Activated T-helper 2 cell treated with anti-CD3 and anti-CD28 coated beads, Interferon-gamma antibody, Interleukin-2, Interleukin-4, amounts not matched to agents 10 μg/mL and 5 μg/mL and 100 μg/mL, durations not matched to agents 14 hours and 24 hours and 36 hours (primary cell): ENCODE data around the gene NCOA3. TPM values are rescaled to one million over a fixed set of nuclear protein-coding genes. Genes with fewer than 3 reads are reported as not detected.
"Not testable (repeated sequence)": the region's sequence is repeated elsewhere in the genome, so short reads cannot be mapped to it uniquely, and the experiment has no call there.

ENCODE experiments used
- DNase-seq: peaks from one replicate; pipeline ENCODE4 v3.0.0; 2021; ENCODE audit warnings: low spot score
- H3K27ac Mint-ChIP-seq: one replicate; pipeline ENCODE4 v1.8.0; 2021; ENCODE audit warnings: mixed read lengths
- H3K27me3 Mint-ChIP-seq: one replicate; pipeline ENCODE4 v1.8.0; 2021; ENCODE audit warnings: low read depth, mixed read lengths
- H3K36me3 Mint-ChIP-seq: one replicate; pipeline ENCODE4 v1.8.0; 2021; ENCODE audit warnings: low read depth, mixed read lengths
- H3K4me1 Mint-ChIP-seq: one replicate; pipeline ENCODE4 v1.8.0; 2021; ENCODE audit warnings: low read depth, mixed read lengths
- H3K4me3 Mint-ChIP-seq: one replicate; pipeline ENCODE4 v1.8.0; 2021; ENCODE audit warnings: low read depth, mild to moderate bottlenecking, moderate library complexity, mixed read lengths
- H3K9me3 Mint-ChIP-seq: one replicate; pipeline ENCODE4 v1.8.0; 2021; ENCODE audit warnings: mixed read lengths
- intact Hi-C: fragments of 100-400 bp; cut with micrococcal nuclease; formaldehyde crosslinking; loops from one replicate; pipeline ENCODE4 v1.15.1; 2023
- total RNA-seq: library from RNA; stranded (reverse); gene quantifications from 2 replicates; pipeline ENCODE4 v1.2.3, GENCODE V29; 2022

NCOA3 gene
- total RNA-seq, 1 donor from 2014 or later: 119 TPM

- no peaks in the 10 kb centered on the region for H3K9me3 Mint-ChIP-seq
- intact Hi-C loops: loop anchor here (1.0 to 10.0 kb wide), 2 partner anchors 41 to 504 kb away; no protein-coding TSS in a partner anchor
- H3K27ac Mint-ChIP-seq: peak overlapping the region; percentile 99
- H3K4me1 Mint-ChIP-seq: peaks cover 50% of the 10 kb centered on the region
- H3K27me3 Mint-ChIP-seq: no peaks in the 10 kb centered on the region
- peaks cover 20% of the 10 kb centered on the region for H3K36me3 Mint-ChIP-seq
- no peak for DNase-seq
- H3K4me3 Mint-ChIP-seq: peak overlapping the region; percentile 77
Measured at GRCh38 chr20:47498606-47499005, 3.1 kb upstream of the NCOA3 start.

- Mint-ChIP-seq H3K27me3 (no peaks in the 10 kb centered on the region), H3K4me1 (peaks cover 48% of the 10 kb centered on the region), H3K27ac (peak overlapping the region; percentile 99), H3K4me3 (no peak overlapping the region), H3K36me3 (peaks cover 23% of the 10 kb centered on the region), H3K9me3 (no peaks in the 10 kb centered on the region)
- DNase-seq: no peak
- intact Hi-C loops: loop anchor here (10.0 kb wide), 1 partner anchor 504 kb away; no protein-coding TSS in a partner anchor
Measured at GRCh38 chr20:47499053-47499452, 2.6 kb upstream of the NCOA3 start.

- Mint-ChIP-seq H3K4me3 (peak overlapping the region; percentile 100), H3K4me1 (peaks cover 45% of the 10 kb centered on the region), H3K36me3 (peaks cover 27% of the 10 kb centered on the region), H3K27ac (peak overlapping the region; percentile 99)
- intact Hi-C loops: loop anchor here (5.0 to 10.0 kb wide), 4 partner anchors 62 to 305 kb away; partner anchors contain the start of gene ZMYND8
- not testable (repeated sequence) for H3K27me3 Mint-ChIP-seq, DNase-seq, H3K9me3 Mint-ChIP-seq
Measured at GRCh38 chr20:47500082-47500481, 1.6 kb upstream of the NCOA3 start.

GRCh38 chr20:47500554-47500953 is 1.1 kb upstream of the NCOA3 start:
- peaks cover 46% of the 10 kb centered on the region for H3K4me1 Mint-ChIP-seq
- intact Hi-C loops: loop anchor here (5.0 to 10.0 kb wide), 4 partner anchors 62 to 306 kb away; partner anchors contain the start of gene ZMYND8
- no peaks in the 10 kb centered on the region for H3K9me3 Mint-ChIP-seq
- H3K27ac Mint-ChIP-seq: peak overlapping the region; percentile 99
- peaks cover 31% of the 10 kb centered on the region for H3K36me3 Mint-ChIP-seq
- DNase-seq: no peak
- H3K27me3 Mint-ChIP-seq: no peaks in the 10 kb centered on the region
- H3K4me3 Mint-ChIP-seq: peak overlapping the region; percentile 100

GRCh38 chr20:47501116-47501481 is 588 bp upstream of the NCOA3 start:
- Mint-ChIP-seq H3K27ac (peak overlapping the region; percentile 99), H3K4me3 (peak overlapping the region; percentile 100), H3K4me1 (peaks cover 46% of the 10 kb centered on the region), H3K27me3 (no peaks in the 10 kb centered on the region), H3K36me3 (peaks cover 35% of the 10 kb centered on the region), H3K9me3 (no peaks in the 10 kb centered on the region)
- intact Hi-C loops: loop anchor here (1.0 to 10.0 kb wide), 5 partner anchors 14 to 306 kb away; partner anchors contain the start of gene ZMYND8
- no peak for DNase-seq

GRCh38 chr20:47502271-47503239 is 868 bp downstream of the NCOA3 start:
- Mint-ChIP-seq H3K4me3 (peak overlapping the region; percentile 100), H3K4me1 (peaks cover 55% of the 10 kb centered on the region), H3K27ac (peak overlapping the region; percentile 99), H3K9me3 (no peaks in the 10 kb centered on the region), H3K36me3 (peaks cover 45% of the 10 kb centered on the region), H3K27me3 (no peaks in the 10 kb centered on the region)
- peak; percentile 31 for DNase-seq
- intact Hi-C loops: loop anchor here (2.0 to 10.0 kb wide), 6 partner anchors 14 to 308 kb away; partner anchors contain the start of gene ZMYND8

- no peaks in the 10 kb centered on the region for H3K9me3 Mint-ChIP-seq
Measured at GRCh38 chr20:47503685-47504084, 2.0 kb downstream of the NCOA3 start.

GRCh38 chr20:47506335-47506734 is 4.6 kb downstream of the NCOA3 start:
- no peaks in the 10 kb centered on the region for H3K9me3 Mint-ChIP-seq
- H3K4me1 Mint-ChIP-seq: peaks cover 59% of the 10 kb centered on the region
- DNase-seq: no peak
- H3K27ac Mint-ChIP-seq: peak overlapping the region; percentile 71
- peaks cover 69% of the 10 kb centered on the region for H3K36me3 Mint-ChIP-seq
- peak overlapping the region; percentile 33 for H3K4me3 Mint-ChIP-seq
- intact Hi-C loops: loop anchor here (5.0 to 10.0 kb wide), 2 partner anchors 36 to 312 kb away; no protein-coding TSS in a partner anchor
- H3K27me3 Mint-ChIP-seq: no peaks in the 10 kb centered on the region

More at GRCh38 chr20:47503685-47504084, 2.0 kb downstream of the NCOA3 start:
- intact Hi-C loops: loop anchor here (2.0 to 10.0 kb wide), 6 partner anchors 13 to 309 kb away; partner anchors contain the start of gene ZMYND8
- Mint-ChIP-seq H3K27me3 (no peaks in the 10 kb centered on the region), H3K27ac (peak overlapping the region; percentile 94), H3K36me3 (peaks cover 46% of the 10 kb centered on the region), H3K4me1 (peaks cover 53% of the 10 kb centered on the region), H3K4me3 (peak overlapping the region; percentile 100)
- DNase-seq: no peak

GRCh38 chr20:47506850-47507249 is 5.2 kb downstream of the NCOA3 start:
- no peaks in the 10 kb centered on the region for H3K9me3 Mint-ChIP-seq
- peak overlapping the region; percentile 71 for H3K27ac Mint-ChIP-seq
- peaks cover 61% of the 10 kb centered on the region for H3K4me1 Mint-ChIP-seq
- H3K36me3 Mint-ChIP-seq: peaks cover 71% of the 10 kb centered on the region
- H3K4me3 Mint-ChIP-seq: peak overlapping the region; percentile 22
- H3K27me3 Mint-ChIP-seq: no peaks in the 10 kb centered on the region
- no peak for DNase-seq
- intact Hi-C loops: loop anchor here (5.0 to 10.0 kb wide), 2 partner anchors 35 to 312 kb away; no protein-coding TSS in a partner anchor

- Mint-ChIP-seq H3K27ac (peak overlapping the region; percentile 71), H3K36me3 (peaks cover 70% of the 10 kb centered on the region), H3K4me3 (peak overlapping the region; percentile 22), H3K4me1 (peaks cover 61% of the 10 kb centered on the region)
- not testable (repeated sequence) for DNase-seq, H3K9me3 Mint-ChIP-seq, H3K27me3 Mint-ChIP-seq
- intact Hi-C loops: loop anchor here (5.0 to 10.0 kb wide), 2 partner anchors 35 to 313 kb away; no protein-coding TSS in a partner anchor
Measured at GRCh38 chr20:47507275-47507981, 5.7 kb downstream of the NCOA3 start.

- Mint-ChIP-seq H3K9me3 (no peaks in the 10 kb centered on the region), H3K4me3 (peak overlapping the region; percentile 76), H3K27ac (peak overlapping the region; percentile 71), H3K36me3 (peaks cover 65% of the 10 kb centered on the region), H3K27me3 (no peaks in the 10 kb centered on the region), H3K4me1 (peaks cover 62% of the 10 kb centered on the region)
- no peak for DNase-seq
- intact Hi-C loops: loop anchor here (5.0 to 10.0 kb wide), 2 partner anchors 34 to 313 kb away; no protein-coding TSS in a partner anchor
Measured at GRCh38 chr20:47508278-47508677, 6.6 kb downstream of the NCOA3 start.

- Mint-ChIP-seq H3K9me3 (no peaks in the 10 kb centered on the region), H3K4me1 (peaks cover 60% of the 10 kb centered on the region), H3K4me3 (peak overlapping the region; percentile 76), H3K36me3 (peaks cover 61% of the 10 kb centered on the region), H3K27ac (peak overlapping the region; percentile 71), H3K27me3 (no peaks in the 10 kb centered on the region)
- intact Hi-C loops: loop anchor here (5.0 to 10.0 kb wide), 2 partner anchors 33 to 314 kb away; no protein-coding TSS in a partner anchor
- DNase-seq: no peak
Measured at GRCh38 chr20:47509104-47509661, 7.5 kb downstream of the NCOA3 start.
